Lower leg skin (tissue), 3 donors: ENCODE measurements around the gene ZFP69B.

ENCODE experiments used
- POLR2A ChIP-seq, 2 donors: fragments of 450-650 bp; IDR thresholded peaks; one replicate each; pipeline ENCODE4 v1.6.1; 2016 to 2017; ENCODE audit warnings: antibody characterized with exemption in 2 of 2, mild to moderate bottlenecking in 1 of 2, moderate library complexity in 1 of 2
- TF ChIP-seq, protein P1 (sequence below), 3 donors: fragments of 450-650 bp; IDR thresholded peaks; one replicate each; pipeline ENCODE4 v1.5.1; 2016; ENCODE audit warnings: antibody characterized with exemption in 3 of 3, mild to moderate bottlenecking in 3 of 3, moderate library complexity in 2 of 3

DNA sequence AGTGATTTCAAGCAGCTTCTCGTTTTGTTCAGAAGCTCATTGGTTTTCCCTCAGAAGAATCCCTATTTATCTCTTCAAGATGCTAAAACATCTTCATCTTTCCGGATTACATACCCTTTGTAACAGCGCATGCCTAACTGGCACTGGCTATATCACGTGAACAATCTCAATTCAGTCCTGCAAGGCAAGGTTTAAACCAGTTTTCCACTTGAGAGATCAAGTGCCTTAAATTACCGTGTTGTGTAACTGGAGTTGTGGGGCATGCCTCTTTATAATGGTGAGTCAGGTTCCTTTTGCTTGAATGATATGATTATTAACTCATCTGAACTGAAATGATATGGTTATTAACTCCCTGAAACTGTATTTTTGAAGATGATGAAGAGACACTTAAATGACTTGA lies 11.0 kb upstream of the ZFP69B start:
- TF ChIP-seq, protein P1, sequence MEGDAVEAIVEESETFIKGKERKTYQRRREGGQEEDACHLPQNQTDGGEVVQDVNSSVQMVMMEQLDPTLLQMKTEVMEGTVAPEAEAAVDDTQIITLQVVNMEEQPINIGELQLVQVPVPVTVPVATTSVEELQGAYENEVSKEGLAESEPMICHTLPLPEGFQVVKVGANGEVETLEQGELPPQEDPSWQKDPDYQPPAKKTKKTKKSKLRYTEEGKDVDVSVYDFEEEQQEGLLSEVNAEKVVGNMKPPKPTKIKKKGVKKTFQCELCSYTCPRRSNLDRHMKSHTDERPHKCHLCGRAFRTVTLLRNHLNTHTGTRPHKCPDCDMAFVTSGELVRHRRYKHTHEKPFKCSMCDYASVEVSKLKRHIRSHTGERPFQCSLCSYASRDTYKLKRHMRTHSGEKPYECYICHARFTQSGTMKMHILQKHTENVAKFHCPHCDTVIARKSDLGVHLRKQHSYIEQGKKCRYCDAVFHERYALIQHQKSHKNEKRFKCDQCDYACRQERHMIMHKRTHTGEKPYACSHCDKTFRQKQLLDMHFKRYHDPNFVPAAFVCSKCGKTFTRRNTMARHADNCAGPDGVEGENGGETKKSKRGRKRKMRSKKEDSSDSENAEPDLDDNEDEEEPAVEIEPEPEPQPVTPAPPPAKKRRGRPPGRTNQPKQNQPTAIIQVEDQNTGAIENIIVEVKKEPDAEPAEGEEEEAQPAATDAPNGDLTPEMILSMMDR (IDR thresholded peaks at IDR 0.05): no peak
- no peak for TF ChIP-seq POLR2A (IDR thresholded peaks at IDR 0.05)
